ENCODE measurements around the gene SOX13.

DNA sequence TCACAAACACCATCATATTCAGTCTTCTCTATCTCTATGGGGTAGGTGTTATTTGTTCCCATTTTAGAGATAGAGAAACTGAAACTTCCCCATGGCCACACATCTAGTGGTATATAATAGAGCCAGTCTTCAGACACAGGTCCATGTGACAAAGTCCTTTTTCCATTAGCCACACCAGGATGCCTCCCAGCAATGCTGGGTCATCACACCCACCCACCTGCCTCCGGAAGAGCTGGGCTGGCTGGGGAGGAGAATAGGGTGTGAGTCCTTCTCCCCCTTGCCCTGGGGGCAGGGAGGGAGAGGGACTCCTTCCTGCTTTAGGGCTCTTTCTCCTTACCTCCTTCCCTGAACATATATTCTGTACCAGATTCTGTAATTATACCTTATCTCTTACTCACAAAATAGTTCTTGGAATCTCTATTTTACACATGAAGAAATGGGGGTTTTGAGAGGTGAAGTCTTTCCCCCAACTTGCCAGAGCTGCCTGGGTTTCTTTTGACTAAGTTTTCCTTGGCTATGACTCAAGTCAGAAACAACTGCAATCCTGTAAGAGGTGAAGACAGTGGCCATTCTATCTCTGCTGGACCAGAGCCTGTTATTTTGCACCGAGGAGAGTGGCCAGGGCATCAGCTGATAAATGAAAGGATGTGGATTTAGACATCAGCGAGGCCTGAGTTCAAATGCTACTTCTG, 30.0 kb downstream of the SOX13 start:
- no peak for TF ChIP-seq POLR2A (IDR thresholded peaks at IDR 0.05)
- TF ChIP-seq, protein P1, sequence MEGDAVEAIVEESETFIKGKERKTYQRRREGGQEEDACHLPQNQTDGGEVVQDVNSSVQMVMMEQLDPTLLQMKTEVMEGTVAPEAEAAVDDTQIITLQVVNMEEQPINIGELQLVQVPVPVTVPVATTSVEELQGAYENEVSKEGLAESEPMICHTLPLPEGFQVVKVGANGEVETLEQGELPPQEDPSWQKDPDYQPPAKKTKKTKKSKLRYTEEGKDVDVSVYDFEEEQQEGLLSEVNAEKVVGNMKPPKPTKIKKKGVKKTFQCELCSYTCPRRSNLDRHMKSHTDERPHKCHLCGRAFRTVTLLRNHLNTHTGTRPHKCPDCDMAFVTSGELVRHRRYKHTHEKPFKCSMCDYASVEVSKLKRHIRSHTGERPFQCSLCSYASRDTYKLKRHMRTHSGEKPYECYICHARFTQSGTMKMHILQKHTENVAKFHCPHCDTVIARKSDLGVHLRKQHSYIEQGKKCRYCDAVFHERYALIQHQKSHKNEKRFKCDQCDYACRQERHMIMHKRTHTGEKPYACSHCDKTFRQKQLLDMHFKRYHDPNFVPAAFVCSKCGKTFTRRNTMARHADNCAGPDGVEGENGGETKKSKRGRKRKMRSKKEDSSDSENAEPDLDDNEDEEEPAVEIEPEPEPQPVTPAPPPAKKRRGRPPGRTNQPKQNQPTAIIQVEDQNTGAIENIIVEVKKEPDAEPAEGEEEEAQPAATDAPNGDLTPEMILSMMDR (IDR thresholded peaks at IDR 0.05 in 4 of 5, conservative IDR thresholded peaks at IDR 0.05 in 1 of 5), result no peak

Data from gastrocnemius medialis (tissue), 4 donors.